HG02981 (cell line): ENCODE results near the gene TPTE.
"Not testable (repeated sequence)": the region's sequence is repeated elsewhere in the genome, so short reads cannot be mapped to it uniquely, and the experiment has no call there.

ENCODE experiments used
- ATAC-seq: cut with Tn5 transposase; IDR thresholded peaks from one replicate; pipeline ENCODE4 v1.9.1; 2021; ENCODE audit warnings: mild to moderate bottlenecking, moderate library complexity; ENCODE audit not compliant: unreplicated experiment

TPTE gene

DNA sequence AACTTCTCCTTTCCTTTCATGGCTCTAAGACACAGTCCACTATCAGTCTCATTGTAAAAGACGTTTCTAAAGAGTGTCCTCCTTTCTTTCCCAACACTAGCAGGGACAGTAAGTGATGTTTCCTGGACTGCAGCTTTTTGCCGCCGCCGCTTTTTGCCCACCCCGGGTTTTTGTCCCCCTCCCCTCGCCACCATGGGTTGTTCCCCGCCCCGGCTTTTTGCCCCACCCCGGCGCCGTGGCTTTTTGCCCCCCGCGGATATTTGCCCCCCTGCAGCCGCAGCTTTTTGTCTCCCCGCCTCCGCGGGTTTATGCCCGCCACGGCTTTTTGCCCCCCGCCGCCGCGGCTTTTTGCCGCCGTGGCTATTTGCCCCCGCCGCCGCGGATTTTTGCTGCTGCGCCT lies 95.2 kb downstream of the TPTE start:
- ATAC-seq, result no peak

DNA sequence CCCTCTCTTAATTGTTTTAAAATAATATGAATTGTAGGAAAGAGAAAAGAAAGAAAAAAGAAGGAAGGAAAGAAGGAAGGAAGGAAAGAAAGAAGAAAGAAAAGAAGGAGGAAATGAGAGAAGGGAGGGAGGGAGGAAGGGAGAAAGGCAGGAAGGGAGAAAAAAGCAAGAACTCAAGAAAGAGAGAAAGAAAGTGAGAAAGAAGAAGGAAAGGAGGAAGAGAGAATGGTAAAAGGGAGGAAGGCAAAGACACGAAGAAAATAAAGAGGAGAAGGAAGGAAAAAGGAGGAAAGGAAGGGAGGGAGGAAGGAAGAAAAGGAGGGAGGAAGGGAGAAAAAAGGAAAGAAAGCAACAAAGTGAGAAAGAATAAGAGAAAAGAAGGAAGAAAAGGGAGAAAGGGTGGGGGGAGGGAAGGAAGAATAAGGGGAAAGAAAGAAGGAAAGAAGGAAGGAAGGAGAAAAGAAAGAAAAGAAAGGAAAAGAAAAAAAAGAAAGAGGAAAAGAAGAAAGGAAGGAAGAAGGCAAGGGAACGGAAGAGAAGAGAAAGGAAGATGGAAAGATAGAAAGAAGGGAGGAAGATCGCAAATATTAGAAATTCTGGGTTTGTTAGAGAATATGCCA lies 95.9 kb downstream of the TPTE start:
- ATAC-seq, result not testable (repeated sequence)

DNA sequence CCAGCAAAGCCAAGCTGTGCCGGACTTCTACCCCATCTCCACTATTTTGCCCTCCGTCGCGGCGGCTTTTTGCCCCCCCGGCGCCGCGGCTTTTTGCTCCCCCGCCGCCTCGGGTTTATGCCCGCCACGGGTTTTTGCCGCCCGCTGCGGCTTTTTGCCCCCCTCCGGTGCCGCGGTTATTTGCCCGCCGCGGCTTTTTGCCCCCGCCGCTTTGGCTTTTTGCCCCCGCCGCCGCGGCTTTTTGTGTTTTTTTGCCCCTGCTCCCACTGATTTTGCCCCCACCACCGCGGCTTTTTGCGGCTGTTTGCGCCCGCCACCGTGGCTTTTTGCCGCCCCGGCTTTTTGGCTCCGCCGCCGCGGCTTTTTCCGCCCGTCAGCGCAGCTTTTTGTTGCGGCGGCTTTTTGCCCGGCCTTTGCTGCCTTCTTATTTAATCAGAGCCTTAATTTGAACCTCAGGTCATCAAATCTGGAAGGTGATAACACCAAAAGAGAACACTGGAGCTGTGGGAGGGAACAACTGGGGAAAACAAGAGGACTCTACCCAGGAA lies 106.0 kb downstream of the TPTE start:
- ATAC-seq, result no peak

DNA sequence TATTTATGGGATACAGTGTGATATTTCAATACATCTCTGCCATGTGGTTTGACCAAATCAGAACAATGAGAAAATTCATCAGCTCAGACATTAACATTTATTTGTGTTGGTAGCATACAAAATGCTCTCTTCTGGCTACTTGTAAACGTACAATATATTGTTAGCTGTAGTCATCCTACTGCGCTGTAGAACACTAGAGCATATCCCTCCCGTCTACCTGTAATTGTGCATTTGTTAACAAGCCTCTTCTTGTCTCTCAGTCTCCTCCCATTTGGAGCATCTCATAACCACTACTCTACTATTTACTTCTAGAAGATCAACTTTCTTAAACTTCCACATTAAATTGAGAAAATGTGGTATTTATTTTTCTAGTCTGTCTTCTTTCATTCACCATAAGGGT lies 107.9 kb downstream of the TPTE start:
- ATAC-seq, result not testable (repeated sequence)

DNA sequence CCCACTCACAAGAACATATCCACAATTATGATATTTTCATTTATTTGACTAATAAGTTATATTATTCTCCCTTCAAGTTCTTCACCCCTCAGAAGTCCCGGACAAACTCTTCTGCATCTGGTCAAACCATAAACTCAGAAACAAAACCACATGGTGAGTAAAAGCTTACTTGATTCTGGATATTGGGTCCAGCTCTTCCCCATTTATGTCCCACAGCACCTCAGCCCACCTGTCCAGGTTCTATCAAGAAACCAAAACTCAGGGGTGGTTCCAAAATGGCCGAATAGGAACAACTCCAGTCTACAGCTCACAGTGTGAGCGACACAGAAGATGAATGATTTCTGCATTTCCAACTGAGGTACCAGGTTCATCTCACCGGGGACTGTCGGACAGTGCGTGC lies 109.4 kb downstream of the TPTE start:
- ATAC-seq, result not testable (repeated sequence)

DNA sequence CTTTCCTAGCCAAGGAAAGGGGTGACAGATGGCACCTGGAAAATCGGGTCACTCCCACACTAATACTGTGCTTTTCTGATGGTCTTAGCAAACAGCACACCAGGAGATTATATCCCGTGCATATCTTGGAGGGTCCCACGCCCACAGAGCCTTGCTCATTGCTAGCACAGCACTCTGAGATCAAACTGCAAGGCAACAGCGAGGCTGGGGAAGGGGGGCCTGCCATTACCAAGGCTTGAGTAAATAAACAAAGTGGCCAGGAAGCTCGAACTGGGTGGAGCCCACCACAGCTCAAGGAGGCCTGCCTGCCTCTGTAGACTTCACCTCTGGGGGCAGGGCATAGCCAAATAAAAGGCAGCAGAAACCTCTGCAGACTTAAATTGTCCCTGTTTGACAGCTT lies 109.9 kb downstream of the TPTE start:
- ATAC-seq, result not testable (repeated sequence)

DNA sequence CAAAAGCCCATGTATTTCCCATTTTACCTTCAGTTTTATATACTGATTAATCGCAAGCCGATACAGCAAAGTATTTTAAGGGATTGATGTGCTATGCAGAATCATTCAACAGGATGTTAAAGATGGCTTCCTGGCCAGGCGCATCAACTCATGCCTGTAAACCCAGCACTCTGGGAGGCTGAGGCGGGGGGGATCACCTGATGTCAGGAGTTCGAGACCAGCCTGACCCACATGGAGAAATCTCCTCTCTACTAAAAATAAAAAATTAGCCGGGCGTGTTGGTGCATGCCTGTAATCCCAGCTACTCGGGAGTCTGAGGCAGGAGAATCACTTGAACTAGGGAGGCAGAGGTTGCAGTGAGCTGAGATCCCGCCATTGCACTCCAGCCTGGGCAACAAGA lies 116.8 kb downstream of the TPTE start:
- not testable (repeated sequence) for ATAC-seq

DNA sequence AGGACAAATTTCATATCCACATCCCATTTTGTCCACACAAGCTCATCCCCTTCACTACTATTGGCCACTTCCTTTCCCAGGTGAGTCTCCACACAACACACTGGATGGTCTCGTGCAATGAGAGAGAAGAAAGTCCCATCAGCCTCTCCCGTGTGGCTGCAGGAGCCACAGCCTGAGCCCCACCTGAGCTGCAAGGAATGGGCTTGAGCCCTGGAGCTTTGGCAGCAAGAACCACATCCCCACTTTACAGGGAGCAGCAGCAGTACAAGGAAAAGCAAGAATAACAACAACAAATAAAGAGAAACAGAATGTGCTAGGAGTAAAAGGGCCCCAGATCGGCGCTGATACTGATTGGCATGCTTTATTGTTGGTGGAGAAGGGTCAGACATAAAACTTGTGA lies 117.7 kb downstream of the TPTE start:
- ATAC-seq, result no peak

DNA sequence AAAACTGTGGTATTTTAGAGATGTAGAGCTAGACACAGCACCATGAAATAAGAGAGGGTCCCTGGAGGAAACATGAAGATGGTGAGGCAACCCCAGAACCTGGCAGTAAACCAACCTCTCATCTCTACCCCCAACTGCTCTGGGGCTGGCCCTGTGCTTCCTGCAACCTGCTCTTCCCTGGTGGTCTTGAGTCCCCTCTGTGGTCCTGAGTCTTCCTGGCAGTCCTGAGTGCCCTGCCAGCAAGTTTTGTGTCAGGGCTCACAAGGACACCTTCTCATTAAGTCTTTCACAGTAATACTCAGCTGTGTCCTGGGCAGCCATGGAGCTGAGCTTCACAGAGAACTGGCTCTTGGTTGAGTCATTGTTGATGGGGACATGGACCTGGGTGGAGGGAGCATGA lies 118.4 kb downstream of the TPTE start:
- not testable (repeated sequence) for ATAC-seq

DNA sequence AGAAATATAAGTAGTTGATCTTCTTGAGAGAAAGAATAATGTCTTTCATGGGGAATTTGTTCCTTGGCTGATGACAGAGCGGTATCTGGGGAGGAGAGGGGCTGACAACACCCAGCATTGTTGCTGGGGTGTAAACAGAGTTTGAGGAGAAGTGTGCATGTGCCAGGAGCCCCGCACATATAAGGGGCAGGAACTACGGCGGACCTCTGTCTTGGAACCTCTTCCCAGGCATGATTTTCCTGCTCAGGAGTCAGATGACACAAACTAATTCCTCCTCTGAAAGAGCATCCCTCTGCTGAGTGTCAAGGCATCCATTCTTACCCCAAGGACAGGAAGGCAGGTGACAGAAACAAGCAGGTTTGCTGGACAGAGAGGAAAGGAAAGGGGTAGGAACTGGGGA lies 119.1 kb downstream of the TPTE start:
- ATAC-seq, result no peak

DNA sequence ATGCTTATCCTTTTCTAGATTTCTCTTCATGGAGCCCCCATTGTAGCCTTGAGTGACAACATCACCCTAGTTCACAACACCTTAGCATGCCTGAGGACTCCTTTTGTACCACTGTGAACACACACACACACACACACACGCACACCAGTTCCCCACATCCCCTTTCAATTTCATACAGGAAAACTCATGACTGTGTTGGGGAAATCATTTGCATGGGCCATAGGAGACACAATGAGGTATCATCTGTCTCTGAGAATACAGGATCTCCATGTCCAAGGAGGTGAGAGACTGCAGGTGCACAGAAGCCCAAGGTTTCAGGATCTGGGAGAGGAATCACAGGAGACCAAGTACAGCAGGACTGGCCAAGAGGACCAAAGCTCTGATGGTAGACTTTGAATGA lies 119.7 kb downstream of the TPTE start:
- ATAC-seq, result no peak

DNA sequence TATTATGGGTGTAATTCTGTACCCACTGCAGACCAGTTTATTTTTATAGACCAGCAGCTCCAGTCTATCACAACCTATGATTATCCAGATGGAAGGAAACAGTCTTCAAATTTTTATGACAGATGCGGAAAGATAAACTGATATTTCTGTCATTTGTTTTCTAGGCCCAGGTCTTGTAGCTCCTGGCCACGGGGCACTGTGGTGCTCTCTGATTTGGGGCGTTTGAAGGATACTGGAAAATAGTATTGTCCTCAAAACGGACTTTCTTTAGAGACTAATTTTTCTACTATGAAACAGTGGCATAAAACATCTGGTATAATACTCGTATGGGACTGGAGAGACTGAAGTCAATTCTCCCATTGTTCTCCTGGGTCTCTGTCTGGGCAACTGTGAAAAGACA lies 124.3 kb downstream of the TPTE start:
- not testable (repeated sequence) for ATAC-seq

DNA sequence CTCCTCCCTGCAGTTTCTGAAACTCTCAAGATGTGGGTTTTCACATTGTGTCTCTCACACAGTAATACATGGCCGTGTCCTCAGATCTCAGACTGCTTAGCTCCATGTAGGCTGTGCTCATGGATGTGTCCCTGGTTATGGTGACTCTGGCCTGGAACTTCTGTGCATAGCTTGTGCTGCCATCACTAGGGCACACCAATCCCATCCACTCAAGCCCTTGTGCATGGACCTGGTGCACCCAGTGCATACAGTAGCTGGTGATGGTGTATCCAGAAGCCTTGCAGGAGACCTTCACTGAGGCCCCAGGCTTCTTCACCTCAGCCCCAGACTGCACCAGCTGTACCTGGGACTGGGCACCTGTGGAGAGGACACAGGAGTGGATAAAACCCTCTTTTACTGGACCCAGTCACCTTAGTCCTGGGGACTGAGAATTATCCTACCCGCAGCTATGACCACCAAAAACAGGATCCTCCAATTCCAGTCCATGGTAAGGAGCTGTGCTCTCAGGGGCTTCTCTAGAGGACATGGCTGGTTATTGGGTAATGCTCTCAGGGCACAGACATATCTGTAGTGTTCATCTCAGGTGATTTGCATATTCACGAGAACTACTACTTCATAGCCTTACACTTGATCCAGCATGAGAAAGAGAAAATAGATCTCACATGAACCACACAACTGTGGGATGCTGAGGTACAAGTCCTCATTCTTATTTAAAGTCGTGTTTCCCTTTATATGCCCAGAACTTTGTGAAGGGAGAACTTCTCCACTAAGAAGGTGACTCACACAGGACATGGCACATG lies 128.2 kb downstream of the TPTE start:
- ATAC-seq, result not testable (repeated sequence)

DNA sequence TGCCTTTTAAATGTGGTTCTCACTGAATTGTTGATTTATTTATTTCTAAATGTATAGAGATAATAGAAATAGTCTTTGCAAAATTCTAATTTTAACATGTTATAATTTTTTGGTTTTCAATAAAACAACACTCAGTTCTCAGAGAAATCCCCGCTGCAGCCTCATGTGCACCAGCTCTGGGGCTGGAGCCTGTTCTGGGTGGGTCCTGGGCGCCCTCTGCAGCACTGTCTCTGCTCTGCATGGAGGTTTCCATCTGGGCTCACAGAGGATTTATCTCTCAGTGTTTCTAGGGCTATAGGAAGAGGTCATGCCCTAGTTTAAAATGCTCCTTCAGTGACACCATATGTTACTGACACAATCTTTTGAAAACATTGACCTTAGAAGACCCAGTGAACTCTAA lies 128.9 kb downstream of the TPTE start:
- not testable (repeated sequence) for ATAC-seq
